IMR-90 (cell line): Measurements from ENCODE around the gene NISCH.
"Not testable (repeated sequence)": the region's sequence is repeated elsewhere in the genome, so short reads cannot be mapped to it uniquely, and the experiment has no call there.

Experiments
- CEBPB ChIP-seq: IDR thresholded peaks from 2 replicates; pipeline ENCODE4 v1.6.1; 2012; ENCODE audit warnings: low read depth, low read length, improper control_type of control experiment
- CTCF ChIP-seq: conservative IDR thresholded peaks from 2 replicates; pipeline ENCODE4 v1.5.1; 2012; ENCODE audit warnings: mild to moderate bottlenecking, low read depth, low read length, improper control_type of control experiment
- ELK1 ChIP-seq: fragments of 150-350 bp; IDR thresholded peaks from 2 replicates; pipeline ENCODE4 v1.6.1; 2016; ENCODE audit warnings: low read depth, mild to moderate bottlenecking, low read length, moderate library complexity, borderline replicate concordance
- FOS ChIP-seq: fragments of 150-350 bp; IDR thresholded peaks from 2 replicates; pipeline ENCODE4 v1.6.1; 2016; ENCODE audit warnings: low read depth, low read length
- MAZ ChIP-seq: IDR thresholded peaks from 2 replicates; pipeline ENCODE4 v1.6.1; 2012; ENCODE audit warnings: low read depth, mild to moderate bottlenecking, low read length, improper control_type of control experiment, moderate library complexity, borderline replicate concordance
- MXI1 ChIP-seq: IDR thresholded peaks from 2 replicates; pipeline ENCODE4 v1.6.1; 2012; ENCODE audit warnings: low read depth, mild to moderate bottlenecking, low read length, moderate library complexity, borderline replicate concordance
- NFE2L2 ChIP-seq: fragments of 150-350 bp; IDR thresholded peaks from 2 replicates; pipeline ENCODE4 v1.6.1; 2016; ENCODE audit warnings: low read depth, mild to moderate bottlenecking, low read length
- POLR2A ChIP-seq: IDR thresholded peaks from 2 replicates; pipeline ENCODE4 v1.6.1; 2012; ENCODE audit warnings: mild to moderate bottlenecking, low read depth, low read length
- RAD21 ChIP-seq: IDR thresholded peaks from 2 replicates; pipeline ENCODE4 v1.6.1; 2012; ENCODE audit warnings: low read length, improper control_type of control experiment
- SMC3 ChIP-seq: fragments of 150-350 bp; IDR thresholded peaks from 2 replicates; pipeline ENCODE4 v1.6.1; 2016; ENCODE audit warnings: low read depth, mild to moderate bottlenecking, antibody characterized with exemption, low read length, moderate library complexity
- USF2 ChIP-seq: fragments of 150-350 bp; IDR thresholded peaks from 2 replicates; pipeline ENCODE4 v1.6.1; 2017; ENCODE audit warnings: mild to moderate bottlenecking, antibody characterized with exemption, low read length, low read depth

GRCh38 chr3:52526671-52527038, 71.3 kb downstream of the NISCH start:
- TF ChIP-seq USF2, RAD21, CTCF, ELK1, POLR2A, SMC3, CEBPB, FOS, MAZ, MXI1, NFE2L2: not testable (repeated sequence)
